IPS-18a (cell line): ENCODE measurements around the gene ENC1.

ENCODE experiments used
- H3K27ac ChIP-seq: one replicate; pipeline ENCODE4 v1.5.1; 2013; ENCODE audit warnings: low read length
- H3K27me3 ChIP-seq: one replicate; pipeline ENCODE4 v1.6.1; 2013; ENCODE audit warnings: mild to moderate bottlenecking, low read length; ENCODE audit not compliant: control insufficient read depth, insufficient read depth
- H3K36me3 ChIP-seq: one replicate; pipeline ENCODE4 v1.6.1; 2013; ENCODE audit warnings: low read depth, low read length; ENCODE audit not compliant: control insufficient read depth
- H3K4me1 ChIP-seq: one replicate; pipeline ENCODE4 v1.6.1; 2013; ENCODE audit warnings: low read depth, low read length; ENCODE audit not compliant: control insufficient read depth
- H3K4me3 ChIP-seq: one replicate; pipeline ENCODE4 v1.5.1; 2013; ENCODE audit warnings: low read length
- H3K9ac ChIP-seq: one replicate; pipeline ENCODE4 v1.6.1; 2013; ENCODE audit warnings: mild to moderate bottlenecking, low read length, moderate library complexity
- H3K9me3 ChIP-seq: one replicate; pipeline ENCODE4 v1.6.1; 2013; ENCODE audit warnings: low read depth, low read length; ENCODE audit not compliant: control insufficient read depth

Gene ENC1

DNA sequence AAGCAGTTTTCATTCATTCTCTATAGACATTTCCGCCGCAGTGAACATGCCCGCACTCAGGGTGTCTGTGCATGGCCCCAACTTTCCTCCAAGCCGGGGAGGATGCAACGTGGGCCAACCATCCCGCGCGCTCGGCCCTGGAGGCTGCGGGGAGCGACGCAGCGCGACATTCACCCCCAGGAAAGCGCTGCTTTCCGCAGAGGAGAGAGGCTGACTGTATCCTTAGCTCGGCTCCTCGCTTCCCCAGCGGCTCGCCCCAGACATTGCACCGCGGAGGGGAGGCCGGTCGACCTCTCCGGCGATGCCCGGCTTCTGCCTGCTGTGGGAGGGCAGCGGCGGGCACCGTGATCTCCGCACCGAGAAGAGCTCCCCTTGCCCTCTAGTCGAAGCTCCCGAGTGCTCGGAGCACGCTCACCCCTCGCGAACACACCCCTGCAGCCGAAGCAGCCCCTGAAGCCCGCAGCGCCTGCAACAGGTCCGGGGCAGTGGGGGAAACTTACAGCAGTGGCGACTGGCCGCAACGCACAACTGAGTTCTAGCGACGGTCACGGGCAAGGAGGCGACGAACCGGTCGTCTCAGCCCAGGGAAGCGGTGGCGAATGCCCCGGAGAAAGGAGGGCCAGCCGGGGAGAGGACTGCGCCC lies 600 bp downstream of the ENC1 start:
- H3K4me1 ChIP-seq, result peaks cover 12% of the 10 kb centered on the region

DNA sequence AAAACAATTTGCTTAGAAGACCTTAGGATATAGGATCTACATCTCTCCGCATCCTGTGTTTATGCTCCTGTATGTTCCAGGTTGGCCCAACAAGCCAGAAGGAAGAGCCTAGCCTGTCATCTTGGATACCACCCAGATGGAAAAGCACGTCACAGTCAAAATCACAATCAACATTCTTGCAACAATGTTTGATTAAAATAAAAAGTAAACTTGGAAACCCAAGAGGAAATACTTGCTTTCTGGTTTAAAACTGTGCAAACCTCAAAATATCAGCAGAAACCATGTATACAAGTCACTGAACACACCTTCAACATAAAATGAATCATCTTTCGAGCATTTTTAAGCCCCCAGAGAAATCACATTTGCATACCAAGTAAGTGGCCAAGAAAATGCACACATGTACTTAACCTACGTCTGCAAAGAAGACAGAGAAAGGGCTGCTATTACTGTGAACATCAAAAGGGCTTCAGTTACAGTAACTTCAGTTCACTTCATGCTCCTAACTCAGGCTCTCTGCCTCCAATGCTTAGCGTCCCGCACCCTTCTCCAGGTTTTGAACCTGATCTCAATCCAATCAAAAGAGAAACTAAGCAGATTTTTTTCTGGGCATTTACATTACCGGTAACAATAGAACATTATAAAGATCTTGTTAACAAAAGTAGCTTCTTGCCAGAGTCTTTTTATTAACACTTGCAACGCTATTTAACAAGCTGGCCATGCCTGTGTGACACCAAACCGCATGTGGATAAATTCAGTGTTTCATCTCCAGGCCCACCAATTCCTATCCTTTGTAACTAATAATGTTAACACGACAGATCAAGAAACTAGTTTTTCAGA lies 1.3 kb downstream of the ENC1 start:
- H3K36me3 ChIP-seq, result peaks cover 8% of the 10 kb centered on the region
- no peaks in the 10 kb centered on the region for H3K9me3 ChIP-seq
- peak overlapping the region; percentile 72 for H3K4me3 ChIP-seq
- no peak overlapping the region for H3K27ac ChIP-seq
- H3K9ac ChIP-seq, result peak overlapping the region; percentile 67
- H3K4me1 ChIP-seq, result peaks cover 12% of the 10 kb centered on the region
- H3K27me3 ChIP-seq, result peaks cover 35% of the 10 kb centered on the region

More for the DNA sequence above, 600 bp downstream of the ENC1 start:
- Histone ChIP-seq H3K9ac (peak overlapping the region; percentile 67), H3K9me3 (no peaks in the 10 kb centered on the region), H3K36me3 (peaks cover 8% of the 10 kb centered on the region), H3K4me3 (peak overlapping the region; percentile 72), H3K27me3 (peaks cover 35% of the 10 kb centered on the region), H3K27ac (no peak overlapping the region)

DNA sequence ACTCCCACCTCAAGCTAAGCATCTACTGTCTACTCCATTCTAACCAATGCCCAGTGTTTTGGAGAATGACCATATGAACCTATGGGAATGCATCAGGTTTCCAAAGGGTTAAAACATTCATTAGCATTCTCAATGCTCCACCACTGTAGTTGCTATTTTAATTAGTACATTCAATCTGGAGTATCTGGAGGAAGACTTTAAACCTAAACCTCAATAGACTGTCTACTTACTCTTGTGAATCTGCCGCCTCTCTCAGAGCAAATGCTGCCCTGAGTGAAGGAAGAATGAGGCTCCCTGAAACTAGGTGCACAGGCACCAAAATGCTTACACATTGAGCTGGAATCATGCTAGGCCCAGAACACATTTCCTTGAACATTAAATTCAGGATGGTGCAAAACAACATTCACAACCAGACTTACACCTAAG lies 2.0 kb downstream of the ENC1 start:
- H3K9ac ChIP-seq, result no peak overlapping the region
- H3K4me1 ChIP-seq, result peaks cover 12% of the 10 kb centered on the region
- no peak overlapping the region for H3K27ac ChIP-seq
- peaks cover 11% of the 10 kb centered on the region for H3K36me3 ChIP-seq
- H3K9me3 ChIP-seq, result no peaks in the 10 kb centered on the region
- peaks cover 33% of the 10 kb centered on the region for H3K27me3 ChIP-seq
- peak overlapping the region; percentile 72 for H3K4me3 ChIP-seq

DNA sequence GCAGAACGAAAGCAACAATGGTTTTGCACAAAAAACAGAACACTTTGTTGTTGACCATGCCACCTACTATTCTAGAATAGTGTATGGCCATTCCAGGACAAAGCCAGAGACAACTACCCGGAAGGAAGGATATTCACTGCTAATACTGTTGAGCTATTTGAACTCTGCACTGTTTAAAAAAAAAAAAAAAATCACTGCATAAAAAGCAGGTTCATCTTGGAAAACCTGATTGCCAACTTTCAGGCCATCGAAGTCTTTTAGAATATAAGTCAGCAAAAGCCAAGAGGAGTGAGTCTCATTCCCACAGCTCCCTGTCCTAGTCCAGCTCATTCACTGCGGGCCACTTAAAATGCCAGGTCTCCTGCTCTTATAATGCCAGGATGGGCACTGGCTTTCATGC lies 4.0 kb downstream of the ENC1 start:
- Histone ChIP-seq H3K27ac (no peak overlapping the region), H3K27me3 (peaks cover 13% of the 10 kb centered on the region), H3K9ac (no peak overlapping the region), H3K36me3 (peaks cover 17% of the 10 kb centered on the region), H3K4me1 (peaks cover 20% of the 10 kb centered on the region), H3K4me3 (no peak overlapping the region), H3K9me3 (no peaks in the 10 kb centered on the region)

DNA sequence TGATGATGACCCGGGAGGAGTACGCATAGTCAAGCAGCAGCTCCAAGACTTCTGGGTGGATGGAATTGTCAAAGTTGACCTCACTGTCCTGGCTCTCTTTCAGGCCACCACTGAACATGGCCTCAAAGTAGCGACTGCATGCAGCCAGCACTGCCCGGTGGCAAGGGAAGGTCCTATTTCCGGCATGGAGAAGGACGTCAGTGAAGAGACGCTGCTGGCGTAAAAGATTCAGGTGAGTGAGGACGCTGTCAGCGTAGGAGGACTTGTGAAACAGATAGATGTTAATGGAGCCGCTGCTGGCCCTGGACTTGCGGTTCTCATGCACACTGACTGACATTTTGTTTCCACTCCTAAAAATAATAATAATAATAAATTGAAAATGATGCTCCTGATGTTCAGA lies 4.4 kb downstream of the ENC1 start:
- H3K27me3 ChIP-seq, result peaks cover 13% of the 10 kb centered on the region
- H3K36me3 ChIP-seq, result peaks cover 17% of the 10 kb centered on the region
- H3K9ac ChIP-seq, result no peak overlapping the region
- H3K27ac ChIP-seq, result no peak overlapping the region
- H3K4me3 ChIP-seq, result no peak overlapping the region
- H3K9me3 ChIP-seq, result no peaks in the 10 kb centered on the region
- H3K4me1 ChIP-seq, result peaks cover 24% of the 10 kb centered on the region

DNA sequence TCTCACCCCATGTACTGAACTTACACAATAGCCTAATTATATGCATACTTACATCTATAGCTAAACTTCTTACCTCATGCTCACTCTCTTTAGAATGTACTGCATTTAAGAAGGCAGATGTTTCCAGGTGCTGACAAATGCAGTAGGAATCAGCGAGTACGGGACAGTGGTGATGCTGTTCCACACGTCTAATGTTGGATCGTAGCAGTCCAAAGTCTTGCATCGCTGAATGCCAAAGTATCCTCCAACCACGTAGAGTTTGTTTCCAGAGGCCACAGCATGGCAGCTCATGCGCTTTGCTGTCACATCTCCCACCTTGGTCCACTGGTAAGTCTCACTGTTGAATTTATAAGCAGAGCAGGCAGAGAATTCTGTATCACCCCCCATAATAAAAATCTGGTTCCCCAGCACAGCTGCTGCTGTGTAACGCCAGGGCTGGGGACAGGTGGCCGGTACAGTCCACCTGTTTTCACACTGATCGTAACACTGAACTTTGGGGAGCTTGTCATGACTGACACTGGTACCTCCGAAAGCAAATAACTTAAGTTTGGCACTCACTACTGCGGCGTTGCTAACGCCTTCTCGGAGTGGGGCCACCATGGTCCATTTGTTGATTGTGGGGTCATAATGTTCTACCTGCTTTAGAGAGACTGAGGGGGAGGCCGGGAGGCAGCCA lies 5.8 kb downstream of the ENC1 start:
- H3K9me3 ChIP-seq, result no peaks in the 10 kb centered on the region
- H3K27me3 ChIP-seq, result peaks cover 13% of the 10 kb centered on the region
- peaks cover 17% of the 10 kb centered on the region for H3K36me3 ChIP-seq
- H3K4me3 ChIP-seq, result no peak overlapping the region
- no peak overlapping the region for H3K27ac ChIP-seq
- H3K4me1 ChIP-seq, result peaks cover 38% of the 10 kb centered on the region
- H3K9ac ChIP-seq, result no peak overlapping the region

DNA sequence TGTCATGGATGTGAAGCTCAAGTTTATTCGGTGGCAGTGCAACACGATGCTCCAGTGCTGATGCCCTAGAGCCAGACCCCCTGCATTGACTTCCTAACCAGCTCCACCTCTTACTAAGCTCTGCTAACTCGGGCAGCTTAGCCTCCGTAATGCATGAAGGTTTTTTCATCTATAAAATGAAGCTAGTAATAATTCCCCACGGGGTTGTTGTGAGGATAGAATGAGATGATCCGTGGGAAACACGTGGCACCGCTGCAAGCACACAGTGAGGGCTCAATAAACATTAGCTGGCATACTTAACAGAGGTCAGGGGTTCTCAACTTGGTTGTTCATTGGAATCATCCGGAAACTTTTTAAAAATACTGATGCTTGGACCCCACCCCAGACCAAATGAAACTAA lies 6.8 kb downstream of the ENC1 start:
- Histone ChIP-seq H3K9ac (no peak overlapping the region), H3K27ac (no peak overlapping the region), H3K27me3 (peaks cover 3% of the 10 kb centered on the region), H3K4me1 (peaks cover 41% of the 10 kb centered on the region), H3K36me3 (peaks cover 17% of the 10 kb centered on the region), H3K4me3 (no peak overlapping the region), H3K9me3 (no peaks in the 10 kb centered on the region)

DNA sequence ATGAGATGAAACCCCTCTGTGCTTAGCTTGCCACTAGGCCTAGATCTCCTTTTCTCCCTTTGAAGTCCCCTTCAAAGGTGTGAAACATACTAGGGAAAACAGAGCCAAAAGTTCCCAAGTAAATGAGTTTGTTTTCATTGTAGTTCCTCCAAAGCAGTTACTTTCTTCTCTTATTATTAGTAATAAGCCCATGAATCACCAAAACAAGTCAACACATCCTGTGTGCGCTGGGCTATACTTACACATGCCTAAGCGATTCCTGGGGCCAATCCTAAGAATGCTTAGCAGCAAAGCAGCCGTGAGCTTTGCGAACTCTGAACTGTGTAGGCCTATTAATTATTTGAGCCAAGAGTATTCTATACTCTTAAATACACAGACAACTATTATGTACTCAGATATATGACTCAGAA lies 7.6 kb downstream of the ENC1 start:
- Histone ChIP-seq H3K4me1 (peaks cover 42% of the 10 kb centered on the region), H3K9ac (no peak overlapping the region), H3K27ac (no peak overlapping the region), H3K36me3 (peaks cover 17% of the 10 kb centered on the region), H3K27me3 (no peaks in the 10 kb centered on the region), H3K9me3 (no peaks in the 10 kb centered on the region), H3K4me3 (no peak overlapping the region)

DNA sequence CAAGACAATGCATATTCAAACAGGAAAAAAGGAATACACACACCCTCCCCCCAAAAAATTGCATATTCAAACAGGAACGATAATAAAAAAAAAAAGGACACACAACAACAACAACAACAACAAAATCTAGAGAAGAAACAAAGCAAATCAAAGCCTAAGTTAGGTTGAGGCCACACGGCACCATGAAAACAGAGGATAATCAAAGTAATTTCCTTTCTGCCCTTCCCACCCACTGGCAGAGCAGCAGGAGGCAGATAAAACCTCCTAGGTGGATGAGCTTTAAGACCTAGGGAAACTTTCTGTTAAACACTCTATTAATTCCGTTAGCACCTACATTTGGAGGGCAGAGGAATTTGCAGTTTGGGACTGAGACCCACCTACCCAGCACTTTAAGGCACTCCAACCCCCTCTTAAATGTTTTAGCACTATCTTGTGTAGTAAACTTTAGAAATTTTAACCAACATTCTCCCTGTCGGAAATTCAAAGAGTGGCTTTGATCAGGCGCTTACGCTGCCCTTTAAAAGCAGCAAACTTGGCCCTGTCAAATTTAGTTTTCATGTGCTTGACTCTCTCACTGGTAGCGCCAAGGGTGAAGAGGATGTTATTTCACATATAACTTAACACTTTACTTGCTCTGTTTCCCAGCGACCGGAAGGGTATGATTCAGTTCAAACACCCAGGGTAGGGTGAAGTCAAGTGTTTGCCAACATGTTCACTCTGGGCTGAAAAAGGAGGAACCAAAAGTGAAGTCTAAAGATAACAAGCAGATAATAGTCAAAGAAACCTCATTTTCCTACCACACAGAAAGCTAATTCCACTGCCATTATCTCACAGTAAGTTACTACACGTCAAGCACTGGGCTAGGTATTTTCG lies 9.2 kb downstream of the ENC1 start:
- H3K4me3 ChIP-seq, result peak overlapping the region; percentile 6
- H3K27me3 ChIP-seq, result no peaks in the 10 kb centered on the region
- no peak overlapping the region for H3K9ac ChIP-seq
- peaks cover 17% of the 10 kb centered on the region for H3K36me3 ChIP-seq
- no peaks in the 10 kb centered on the region for H3K9me3 ChIP-seq
- H3K4me1 ChIP-seq, result peaks cover 49% of the 10 kb centered on the region
- H3K27ac ChIP-seq, result no peak overlapping the region

DNA sequence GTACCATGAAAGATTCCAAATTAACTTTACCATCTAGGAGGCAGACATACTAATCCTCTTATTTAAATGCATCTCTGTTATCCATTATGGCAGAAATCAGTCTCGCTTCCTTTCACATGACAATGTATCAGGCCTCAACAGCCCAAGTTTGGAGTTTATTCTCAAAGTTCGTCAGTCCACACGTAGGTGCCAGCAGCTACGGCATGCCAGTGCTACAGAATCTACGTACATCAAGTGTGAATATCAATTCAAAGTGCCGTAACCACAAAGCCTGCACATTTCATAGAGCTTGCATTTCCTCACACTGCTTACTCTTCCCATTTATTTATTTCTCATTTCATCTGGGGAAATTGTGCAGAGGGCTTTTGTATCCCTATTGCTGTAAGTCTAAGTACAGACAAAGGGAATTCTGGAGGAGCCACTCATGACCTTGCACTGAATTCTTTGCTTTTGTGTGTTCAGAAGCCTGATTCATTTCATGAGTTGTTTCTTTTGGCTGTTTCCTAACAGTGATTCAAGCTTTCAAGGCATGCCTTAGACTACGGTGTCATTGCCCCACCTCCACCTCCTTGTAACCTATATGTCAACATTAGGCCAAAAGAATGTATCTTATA lies 10.0 kb downstream of the ENC1 start:
- peak overlapping the region; percentile 6 for H3K4me3 ChIP-seq
- peaks cover 10% of the 10 kb centered on the region for H3K36me3 ChIP-seq

More for the DNA sequence above, 10.0 kb downstream of the ENC1 start:
- Histone ChIP-seq H3K9ac (no peak overlapping the region), H3K4me1 (peaks cover 49% of the 10 kb centered on the region), H3K27me3 (no peaks in the 10 kb centered on the region), H3K27ac (no peak overlapping the region), H3K9me3 (no peaks in the 10 kb centered on the region)
